Measurements from ENCODE around the gene C1orf74. TPM values are rescaled to one million over a fixed set of nuclear protein-coding genes. Genes with fewer than 3 reads are reported as not detected.
"Not testable (repeated sequence)": the region's sequence is repeated elsewhere in the genome, so short reads cannot be mapped to it uniquely, and the experiment has no call there.

The C1orf74 gene
- total and polyA plus RNA-seq, 2 donors: 1.4 to 3.2 TPM

GRCh38 chr1:209797978-209798639, 13.8 kb upstream of the C1orf74 start:
- H3K36me3 ChIP-seq (ENCODE audit: insufficient read depth): no peaks in the 10 kb centered on the region
- H3K4me3 ChIP-seq (ENCODE audit: low read depth, low read length): no peak overlapping the region
- H3K27ac ChIP-seq (ENCODE audit: low read depth): no peak overlapping the region
- DNase-seq (ENCODE audit: extremely low spot score): no peak
- 78% methylated on average over 9 of the region's 9 CpGs for WGBS
- H3K4me1 ChIP-seq (ENCODE audit: insufficient read depth): no peaks in the 10 kb centered on the region

- H3K27ac ChIP-seq (ENCODE audit: low read depth); H3K4me3 ChIP-seq (ENCODE audit: low read depth, low read length); DNase-seq (ENCODE audit: extremely low spot score); H3K4me1 ChIP-seq (ENCODE audit: insufficient read depth); H3K36me3 ChIP-seq (ENCODE audit: insufficient read depth): not testable (repeated sequence)
- 89% methylated on average over 3 of the region's 3 CpGs for WGBS
Measured at GRCh38 chr1:209793711-209794110, 9.4 kb upstream of the C1orf74 start.

GRCh38 chr1:209791920-209792319, 7.6 kb upstream of the C1orf74 start:
- H3K27ac ChIP-seq (ENCODE audit: low read depth): no peak overlapping the region
- H3K4me3 ChIP-seq (ENCODE audit: low read depth, low read length): no peak overlapping the region
- H3K36me3 ChIP-seq (ENCODE audit: insufficient read depth): no peaks in the 10 kb centered on the region
- DNase-seq (ENCODE audit: extremely low spot score): no peak
- 53% methylated on average over 1 of the region's 1 CpG for WGBS
- no peaks in the 10 kb centered on the region for H3K4me1 ChIP-seq (ENCODE audit: insufficient read depth)

- Histone ChIP-seq H3K27ac (ENCODE audit: low read depth) (no peak overlapping the region), H3K4me3 (ENCODE audit: low read depth, low read length) (no peak overlapping the region), H3K4me1 (ENCODE audit: insufficient read depth) (no peaks in the 10 kb centered on the region), H3K36me3 (ENCODE audit: insufficient read depth) (no peaks in the 10 kb centered on the region)
- 90% methylated on average over 10 of the region's 10 CpGs for WGBS
- DNase-seq (ENCODE audit: extremely low spot score): no peak
Measured at GRCh38 chr1:209790286-209791193, 6.2 kb upstream of the C1orf74 start.

- Histone ChIP-seq H3K4me3 (ENCODE audit: low read depth, low read length) (no peak overlapping the region), H3K36me3 (ENCODE audit: insufficient read depth) (no peaks in the 10 kb centered on the region), H3K27ac (ENCODE audit: low read depth) (no peak overlapping the region), H3K4me1 (ENCODE audit: insufficient read depth) (no peaks in the 10 kb centered on the region)
- DNase-seq (ENCODE audit: extremely low spot score): no peak
- WGBS: 87% methylated on average over 1 of the region's 1 CpG
Measured at GRCh38 chr1:209789245-209789644, 4.9 kb upstream of the C1orf74 start.

GRCh38 chr1:209787551-209787950, 3.2 kb upstream of the C1orf74 start:
- DNase-seq (ENCODE audit: extremely low spot score): no peak
- WGBS: 44% methylated on average over 2 of the region's 2 CpGs

GRCh38 chr1:209786146-209786545, 1.8 kb upstream of the C1orf74 start:
- no peak overlapping the region for H3K27ac ChIP-seq (ENCODE audit: low read depth)
- no peaks in the 10 kb centered on the region for H3K36me3 ChIP-seq (ENCODE audit: insufficient read depth)
- no peaks in the 10 kb centered on the region for H3K4me1 ChIP-seq (ENCODE audit: insufficient read depth)
- WGBS: 20% methylated on average over 4 of the region's 4 CpGs
- no peak overlapping the region for H3K4me3 ChIP-seq (ENCODE audit: low read depth, low read length)
- DNase-seq (ENCODE audit: extremely low spot score): no peak

More at GRCh38 chr1:209787551-209787950, 3.2 kb upstream of the C1orf74 start:
- Histone ChIP-seq H3K4me1 (ENCODE audit: insufficient read depth) (no peaks in the 10 kb centered on the region), H3K27ac (ENCODE audit: low read depth) (no peak overlapping the region), H3K36me3 (ENCODE audit: insufficient read depth) (no peaks in the 10 kb centered on the region), H3K4me3 (ENCODE audit: low read depth, low read length) (no peak overlapping the region)

GRCh38 chr1:209785592-209785991, 1.2 kb upstream of the C1orf74 start:
- Histone ChIP-seq H3K4me3 (ENCODE audit: low read depth, low read length) (no peak overlapping the region), H3K27ac (ENCODE audit: low read depth) (no peak overlapping the region), H3K36me3 (ENCODE audit: insufficient read depth) (no peaks in the 10 kb centered on the region), H3K4me1 (ENCODE audit: insufficient read depth) (no peaks in the 10 kb centered on the region)
- 91% methylated on average over 4 of the region's 4 CpGs for WGBS
- DNase-seq (ENCODE audit: extremely low spot score): no peak

GRCh38 chr1:209783386-209783785, 973 bp downstream of the C1orf74 start:
- no peak overlapping the region for H3K4me3 ChIP-seq (ENCODE audit: low read depth, low read length)
- 57% methylated on average over 6 of the region's 6 CpGs for WGBS
- H3K4me1 ChIP-seq (ENCODE audit: insufficient read depth): no peaks in the 10 kb centered on the region
- no peak overlapping the region for H3K27ac ChIP-seq (ENCODE audit: low read depth)
- H3K36me3 ChIP-seq (ENCODE audit: insufficient read depth): no peaks in the 10 kb centered on the region
- no peak for DNase-seq (ENCODE audit: extremely low spot score)

- Histone ChIP-seq H3K4me1 (ENCODE audit: insufficient read depth) (no peaks in the 10 kb centered on the region), H3K27ac (ENCODE audit: low read depth) (no peak overlapping the region), H3K36me3 (ENCODE audit: insufficient read depth) (no peaks in the 10 kb centered on the region), H3K4me3 (ENCODE audit: low read depth, low read length) (no peak overlapping the region)
- WGBS: 87% methylated on average over 4 of the region's 4 CpGs
- DNase-seq (ENCODE audit: extremely low spot score): no peak
Measured at GRCh38 chr1:209780268-209780667, 4.1 kb downstream of the C1orf74 start.

- Histone ChIP-seq H3K36me3 (ENCODE audit: insufficient read depth) (no peaks in the 10 kb centered on the region), H3K4me3 (ENCODE audit: low read depth, low read length) (no peak overlapping the region), H3K27ac (ENCODE audit: low read depth) (no peak overlapping the region), H3K4me1 (ENCODE audit: insufficient read depth) (no peaks in the 10 kb centered on the region)
- no peak for DNase-seq (ENCODE audit: extremely low spot score)
- 93% methylated on average over 1 of the region's 1 CpG for WGBS
Measured at GRCh38 chr1:209778102-209778501, 6.3 kb downstream of the C1orf74 start.

GRCh38 chr1:209777587-209777986, 6.8 kb downstream of the C1orf74 start:
- no peak for DNase-seq (ENCODE audit: extremely low spot score)
- WGBS: 94% methylated on average over 2 of the region's 2 CpGs
- Histone ChIP-seq H3K36me3 (ENCODE audit: insufficient read depth) (no peaks in the 10 kb centered on the region), H3K27ac (ENCODE audit: low read depth) (no peak overlapping the region), H3K4me3 (ENCODE audit: low read depth, low read length) (no peak overlapping the region), H3K4me1 (ENCODE audit: insufficient read depth) (no peaks in the 10 kb centered on the region)

GRCh38 chr1:209775678-209776077, 8.7 kb downstream of the C1orf74 start:
- WGBS: 70% methylated on average over 2 of the region's 2 CpGs

GRCh38 chr1:209774592-209774991, 9.8 kb downstream of the C1orf74 start:
- no peak for DNase-seq (ENCODE audit: extremely low spot score)
- Histone ChIP-seq H3K4me3 (ENCODE audit: low read depth, low read length) (no peak overlapping the region), H3K27ac (ENCODE audit: low read depth) (no peak overlapping the region), H3K4me1 (ENCODE audit: insufficient read depth) (no peaks in the 10 kb centered on the region), H3K36me3 (ENCODE audit: insufficient read depth) (no peaks in the 10 kb centered on the region)
- WGBS: 72% methylated on average over 1 of the region's 1 CpG

More at GRCh38 chr1:209775678-209776077, 8.7 kb downstream of the C1orf74 start:
- H3K4me3 ChIP-seq (ENCODE audit: low read depth, low read length): no peak overlapping the region
- DNase-seq (ENCODE audit: extremely low spot score): no peak
- no peaks in the 10 kb centered on the region for H3K4me1 ChIP-seq (ENCODE audit: insufficient read depth)
- H3K36me3 ChIP-seq (ENCODE audit: insufficient read depth): no peaks in the 10 kb centered on the region
- no peak overlapping the region for H3K27ac ChIP-seq (ENCODE audit: low read depth)

All from urinary bladder (tissue), 4 donors.